Transverse colon (tissue), 4 donors: ENCODE data around the gene SHQ1. TPM values are rescaled to one million over a fixed set of nuclear protein-coding genes. Genes with fewer than 3 reads are reported as not detected.

ENCODE experiments used
- DNase-seq: peaks from one replicate; pipeline ENCODE4 v3.0.0-alpha.2; 2019
- H3K27ac ChIP-seq, 4 donors: fragments of 200-600 bp; sonication (generic); 2 replicates each; pipeline ENCODE4 v1.5.1; 2016 to 2018; ENCODE audit warnings: inconsistent platforms in 4 of 4
- H3K27me3 ChIP-seq: fragments of 200-600 bp; sonication (generic); 2 replicates; pipeline ENCODE4 v1.5.1; 2017; ENCODE audit warnings: inconsistent platforms
- H3K36me3 ChIP-seq, 4 donors: fragments of 200-600 bp; sonication (generic); 2 replicates each; pipeline ENCODE4 v1.5.1; 2017 to 2019; ENCODE audit warnings: inconsistent platforms in 4 of 4
- H3K4me1 ChIP-seq, 4 donors: fragments of 200-600 bp; sonication (generic); 2 replicates each; pipeline ENCODE4 v1.5.1; 2017 to 2020; ENCODE audit warnings: inconsistent platforms in 4 of 4
- H3K4me3 ChIP-seq, 4 donors: fragments of 200-600 bp; sonication (generic); 1 replicate in 1 of 4; 2 replicates in 3 of 4; pipeline versions ENCODE4 v1.5.1 to v1.6.1; 2017 to 2019; ENCODE audit warnings: inconsistent platforms in 4 of 4
- H3K9me3 ChIP-seq, 2 donors: fragments of 200-600 bp; sonication (generic); 2 replicates each; pipeline ENCODE4 v1.5.1; 2017 to 2019; ENCODE audit warnings: inconsistent platforms in 2 of 2
- EP300 ChIP-seq: sonication (generic); formaldehyde crosslinking; IDR thresholded peaks from one replicate; pipeline ENCODE4 v1.6.1; 2017; ENCODE audit warnings: antibody characterized with exemption, low read depth
- POLR2A ChIP-seq: fragments of 450-650 bp; IDR thresholded peaks from one replicate; pipeline ENCODE4 v1.6.1; 2016; ENCODE audit warnings: antibody characterized with exemption, mild to moderate bottlenecking, moderate library complexity
- POLR2AphosphoS5 ChIP-seq, 3 donors: sonication (generic); formaldehyde crosslinking; IDR thresholded peaks; one replicate each; pipeline ENCODE4 v1.6.1; 2016; ENCODE audit warnings: antibody characterized with exemption in 3 of 3
- WGBS, 2 donors: methylation state at CpG; one replicate each; pipeline ENCODE4 v1.1.5; 2018; ENCODE audit warnings: low coverage in 1 of 2; 5-methylcytosine and 5-hydroxymethylcytosine counted together
- in situ Hi-C, 4 donors: fragments of 200-750 bp; cut with MboI; loops; one replicate each; pipeline versions ENCODE4 v1.15.0 to v1.15.1; 2017; ENCODE audit warnings: low sequenced_read_pairs in 3 of 4, low pct_ligation_motif_present in 1 of 4, low pct_unique_long_range_greater_than_20kb in 1 of 4
- intact Hi-C: fragments of 100-400 bp; cut with DNase I; formaldehyde crosslinking; loops from one replicate; pipeline ENCODE4 v1.15.1; 2023; ENCODE audit warnings: low total_unique reads
- total RNA-seq, 4 donors: library from RNA; depleted of rRNA; stranded (reverse); fragments of >200 nt; gene quantifications; one replicate each; pipeline ENCODE4 v1.1.0, GENCODE V29; 2016
- TF ChIP-seq, protein P1 (sequence below), 5 experiments: fragments of 200-600 bp in 3 of 5; fragments of 450-650 bp in 2 of 5; sonication (generic) in 3 of 5; IDR thresholded peaks; 1 replicate in 2 of 5; 2 replicates in 3 of 5; pipeline ENCODE4 v1.5.1; 2016 to 2017; ENCODE audit warnings: antibody characterized with exemption in 5 of 5, inconsistent platforms in 3 of 5, mild to moderate bottlenecking in 2 of 5, moderate library complexity in 1 of 5

The SHQ1 gene
- total RNA-seq, 4 donors from 2014 or later: 4.9 to 21.3 (median 13.1) TPM

GRCh38 chr3:72728958-72729467, 119.2 kb downstream of the SHQ1 start:
- WGBS, 2 donors: 60 to 78% methylated on average over 1 to 16 of the region's 16 CpGs
- no peak overlapping the region for H3K27ac ChIP-seq
- TF ChIP-seq EP300: no peak
- TF ChIP-seq POLR2AphosphoS5 (IDR thresholded peaks at IDR 0.05): no peak
- TF ChIP-seq, protein P1, sequence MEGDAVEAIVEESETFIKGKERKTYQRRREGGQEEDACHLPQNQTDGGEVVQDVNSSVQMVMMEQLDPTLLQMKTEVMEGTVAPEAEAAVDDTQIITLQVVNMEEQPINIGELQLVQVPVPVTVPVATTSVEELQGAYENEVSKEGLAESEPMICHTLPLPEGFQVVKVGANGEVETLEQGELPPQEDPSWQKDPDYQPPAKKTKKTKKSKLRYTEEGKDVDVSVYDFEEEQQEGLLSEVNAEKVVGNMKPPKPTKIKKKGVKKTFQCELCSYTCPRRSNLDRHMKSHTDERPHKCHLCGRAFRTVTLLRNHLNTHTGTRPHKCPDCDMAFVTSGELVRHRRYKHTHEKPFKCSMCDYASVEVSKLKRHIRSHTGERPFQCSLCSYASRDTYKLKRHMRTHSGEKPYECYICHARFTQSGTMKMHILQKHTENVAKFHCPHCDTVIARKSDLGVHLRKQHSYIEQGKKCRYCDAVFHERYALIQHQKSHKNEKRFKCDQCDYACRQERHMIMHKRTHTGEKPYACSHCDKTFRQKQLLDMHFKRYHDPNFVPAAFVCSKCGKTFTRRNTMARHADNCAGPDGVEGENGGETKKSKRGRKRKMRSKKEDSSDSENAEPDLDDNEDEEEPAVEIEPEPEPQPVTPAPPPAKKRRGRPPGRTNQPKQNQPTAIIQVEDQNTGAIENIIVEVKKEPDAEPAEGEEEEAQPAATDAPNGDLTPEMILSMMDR (IDR thresholded peaks at IDR 0.05): no peak
- TF ChIP-seq POLR2A: no peak
- no peaks in the 10 kb centered on the region for H3K27me3 ChIP-seq
- no peak for DNase-seq
- H3K4me3 ChIP-seq: no peak overlapping the region
- H3K4me1 ChIP-seq: no peaks in the 10 kb centered on the region
- H3K9me3 ChIP-seq: no peaks in the 10 kb centered on the region
- no peaks in the 10 kb centered on the region for H3K36me3 ChIP-seq
- intact Hi-C loops: no loop called here
- in situ Hi-C loops: no loop called here

DNA sequence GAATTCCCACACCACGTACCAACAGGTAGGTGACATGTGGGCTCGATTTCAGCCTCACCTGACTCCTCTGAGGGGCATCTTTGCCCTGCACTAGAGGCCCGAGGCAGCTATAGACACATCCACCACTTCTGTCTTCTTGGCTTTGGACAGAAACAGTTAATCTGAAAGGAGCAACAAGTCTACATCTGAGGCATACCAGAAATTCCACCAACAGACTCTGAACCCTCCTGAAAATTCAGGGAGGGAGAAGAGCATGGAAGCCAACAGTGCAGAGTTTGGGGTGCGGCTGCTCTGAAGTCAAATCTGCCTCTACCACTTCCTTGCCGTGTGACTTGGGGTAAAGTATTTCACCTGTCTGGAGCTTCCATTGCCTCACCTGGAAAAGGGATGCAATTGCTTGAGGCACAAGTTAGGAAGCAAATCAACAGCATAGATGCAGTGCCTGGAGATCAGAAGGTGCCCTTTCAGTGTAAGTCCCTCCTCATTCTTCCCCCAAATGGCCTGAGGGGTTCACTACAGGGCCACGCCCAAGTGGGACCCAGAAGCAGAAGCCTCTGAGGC, 119.8 kb downstream of the SHQ1 start:
- in situ Hi-C loops: no loop called here
- no peak for TF ChIP-seq EP300
- no peak for TF ChIP-seq POLR2AphosphoS5 (IDR thresholded peaks at IDR 0.05)
- TF ChIP-seq, protein P1 (IDR thresholded peaks at IDR 0.05): no peak
- TF ChIP-seq POLR2A: no peak
- Histone ChIP-seq H3K4me3 (no peak overlapping the region), H3K27ac (no peak overlapping the region), H3K36me3 (no peaks in the 10 kb centered on the region), H3K27me3 (no peaks in the 10 kb centered on the region), H3K9me3 (no peaks in the 10 kb centered on the region), H3K4me1 (no peaks in the 10 kb centered on the region)
- intact Hi-C loops: no loop called here
- DNase-seq: no peak
- WGBS, 2 donors: 93% methylated on average over 6 of the region's 6 CpGs; no CpG with 5 or more reads in 1 of the 2 donors

- WGBS, 2 donors: 40 to 89% methylated on average over 1 to 7 of the region's 7 CpGs
- in situ Hi-C loops (no loop called here), intact Hi-C loops (no loop called here)
- Histone ChIP-seq H3K27ac (no peak overlapping the region), H3K4me3 (no peak overlapping the region), H3K27me3 (no peaks in the 10 kb centered on the region), H3K9me3 (no peaks in the 10 kb centered on the region), H3K4me1 (peaks cover 0 to 3% (median 1%) of the 10 kb centered on the region in 4 donors), H3K36me3 (no peaks in the 10 kb centered on the region)
- DNase-seq: no peak
- TF ChIP-seq POLR2AphosphoS5 (IDR thresholded peaks at IDR 0.05) (no peak), EP300 (no peak), POLR2A (no peak)
- TF ChIP-seq, protein P1 (IDR thresholded peaks at IDR 0.05): no peak
Observed at GRCh38 chr3:72727726-72728125, 120.5 kb downstream of the SHQ1 start.

DNA sequence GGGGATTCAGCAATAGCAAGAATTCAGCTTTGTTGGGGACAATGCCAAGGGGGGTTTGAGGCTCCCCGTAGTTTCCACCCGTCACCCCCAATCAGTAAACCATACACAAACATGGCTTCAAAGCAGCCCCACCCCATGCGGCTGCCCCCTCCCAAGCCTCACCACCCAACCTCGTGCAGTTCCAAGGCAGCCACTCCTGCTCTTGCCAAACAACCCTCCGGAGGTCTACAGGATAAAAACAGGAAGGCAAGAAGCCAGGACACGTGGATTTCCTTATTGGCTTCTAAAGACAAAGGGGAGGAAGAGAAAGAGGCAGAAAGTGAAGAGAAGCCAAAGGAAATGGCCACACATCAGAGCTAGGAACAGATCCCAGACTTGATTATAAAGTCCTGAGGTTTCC, 121.1 kb downstream of the SHQ1 start:
- 11 to 49% methylated on average over 1 to 6 of the region's 6 CpGs for WGBS, 2 donors
- no peak overlapping the region for H3K27ac ChIP-seq
- peaks cover 0 to 7% (median 3%) of the 10 kb centered on the region in 4 donors for H3K4me1 ChIP-seq
- in situ Hi-C loops: no loop called here
- no peaks in the 10 kb centered on the region for H3K36me3 ChIP-seq
- no peaks in the 10 kb centered on the region for H3K9me3 ChIP-seq
- H3K27me3 ChIP-seq: no peaks in the 10 kb centered on the region
- intact Hi-C loops: no loop called here
- no peak overlapping the region for H3K4me3 ChIP-seq
- no peak for DNase-seq
- TF ChIP-seq POLR2AphosphoS5 (IDR thresholded peaks at IDR 0.05) (no peak), POLR2A (no peak), EP300 (no peak)
- TF ChIP-seq, protein P1 (IDR thresholded peaks at IDR 0.05): no peak
